ENCODE measurements around the gene LRRC56. TPM values are rescaled to one million over a fixed set of nuclear protein-coding genes. Genes with fewer than 3 reads are reported as not detected.
A peak's percentile ranks its signal among the peaks of the same experiment; 100 is the strongest.
"Not testable (repeated sequence)": the region's sequence is repeated elsewhere in the genome, so short reads cannot be mapped to it uniquely, and the experiment has no call there.

LRRC56 gene
- total RNA-seq, 1 experiment from 2014 or later = 0.37 TPM

GRCh38 chr11:514606-515005, 22.7 kb upstream of the LRRC56 start:
- H3K36me3 ChIP-seq (ENCODE audit: insufficient read depth, low read length) = no peaks in the 10 kb centered on the region
- H3K9ac ChIP-seq (ENCODE audit: low read length) = no peak overlapping the region
- H4K20me1 ChIP-seq (ENCODE audit: insufficient read depth, low read depth, low read length) = no peaks in the 10 kb centered on the region
- H3K27me3 ChIP-seq (ENCODE audit: low read length) = no peaks in the 10 kb centered on the region
- no peak overlapping the region for H3K4me2 ChIP-seq (ENCODE audit: low read depth, low read length, poor library complexity, severe bottlenecking)
- no peaks in the 10 kb centered on the region for H3K9me2 ChIP-seq (replicated peaks; ENCODE audit: insufficient read depth, low read length)
- peaks cover 4% of the 10 kb centered on the region for H3K9me3 ChIP-seq (ENCODE audit: low read length)
- no peaks in the 10 kb centered on the region for H3K4me1 ChIP-seq (ENCODE audit: low read length)
- DNase-seq = no peak
- no peak overlapping the region for H3K4me3 ChIP-seq (ENCODE audit: low read length)
- no peak overlapping the region for H2AFZ ChIP-seq (ENCODE audit: low read length)
- H3K27ac ChIP-seq (ENCODE audit: low read length) = no peak overlapping the region
- H3K79me2 ChIP-seq (ENCODE audit: low read length) = no peaks in the 10 kb centered on the region

- Histone ChIP-seq H3K36me3 (ENCODE audit: insufficient read depth, low read length) (no peaks in the 10 kb centered on the region), H3K9me3 (ENCODE audit: low read length) (peaks cover 4% of the 10 kb centered on the region), H3K9ac (ENCODE audit: low read length) (no peak overlapping the region), H3K27me3 (ENCODE audit: low read length) (no peaks in the 10 kb centered on the region), H3K4me3 (ENCODE audit: low read length) (no peak overlapping the region), H3K79me2 (ENCODE audit: low read length) (no peaks in the 10 kb centered on the region), H3K9me2 (replicated peaks; ENCODE audit: insufficient read depth, low read length) (no peaks in the 10 kb centered on the region), H2AFZ (ENCODE audit: low read length) (no peak overlapping the region), H3K4me1 (ENCODE audit: low read length) (no peaks in the 10 kb centered on the region), H4K20me1 (ENCODE audit: insufficient read depth, low read depth, low read length) (no peaks in the 10 kb centered on the region), H3K4me2 (ENCODE audit: low read depth, low read length, poor library complexity, severe bottlenecking) (no peak overlapping the region), H3K27ac (ENCODE audit: low read length) (no peak overlapping the region)
- no peak for DNase-seq
These were observed 22.2 kb upstream of the LRRC56 start for GRCh38 chr11:515131-515530.

GRCh38 chr11:516400-516799, 20.9 kb upstream of the LRRC56 start:
- Histone ChIP-seq H3K9me2 (replicated peaks; ENCODE audit: insufficient read depth, low read length) (no peaks in the 10 kb centered on the region), H2AFZ (ENCODE audit: low read length) (no peak overlapping the region), H3K4me2 (ENCODE audit: low read depth, low read length, poor library complexity, severe bottlenecking) (no peak overlapping the region), H3K27ac (ENCODE audit: low read length) (no peak overlapping the region), H3K36me3 (ENCODE audit: insufficient read depth, low read length) (no peaks in the 10 kb centered on the region), H3K9ac (ENCODE audit: low read length) (no peak overlapping the region), H4K20me1 (ENCODE audit: insufficient read depth, low read depth, low read length) (no peaks in the 10 kb centered on the region), H3K4me3 (ENCODE audit: low read length) (no peak overlapping the region), H3K79me2 (ENCODE audit: low read length) (no peaks in the 10 kb centered on the region), H3K4me1 (ENCODE audit: low read length) (no peaks in the 10 kb centered on the region), H3K9me3 (ENCODE audit: low read length) (peaks cover 4% of the 10 kb centered on the region), H3K27me3 (ENCODE audit: low read length) (no peaks in the 10 kb centered on the region)
- no peak for DNase-seq

- DNase-seq; H4K20me1 ChIP-seq (ENCODE audit: insufficient read depth, low read depth, low read length); H3K4me2 ChIP-seq (ENCODE audit: low read depth, low read length, poor library complexity, severe bottlenecking); H3K27me3 ChIP-seq (ENCODE audit: low read length); H2AFZ ChIP-seq (ENCODE audit: low read length); H3K79me2 ChIP-seq (ENCODE audit: low read length); H3K36me3 ChIP-seq (ENCODE audit: insufficient read depth, low read length); H3K4me3 ChIP-seq (ENCODE audit: low read length); H3K9me3 ChIP-seq (ENCODE audit: low read length); H3K9ac ChIP-seq (ENCODE audit: low read length); H3K9me2 ChIP-seq (replicated peaks; ENCODE audit: insufficient read depth, low read length); H3K4me1 ChIP-seq (ENCODE audit: low read length); H3K27ac ChIP-seq (ENCODE audit: low read length): not testable (repeated sequence)
These were observed 20.2 kb upstream of the LRRC56 start for GRCh38 chr11:516918-517685.

GRCh38 chr11:518463-519202, 18.7 kb upstream of the LRRC56 start:
- H3K4me3 ChIP-seq (ENCODE audit: low read length) = no peak overlapping the region
- peaks cover 4% of the 10 kb centered on the region for H3K9me3 ChIP-seq (ENCODE audit: low read length)
- H3K4me2 ChIP-seq (ENCODE audit: low read depth, low read length, poor library complexity, severe bottlenecking) = no peak overlapping the region
- H3K9ac ChIP-seq (ENCODE audit: low read length) = no peak overlapping the region
- no peaks in the 10 kb centered on the region for H4K20me1 ChIP-seq (ENCODE audit: insufficient read depth, low read depth, low read length)
- H3K27ac ChIP-seq (ENCODE audit: low read length) = no peak overlapping the region
- DNase-seq = peak; percentile 89
- no peaks in the 10 kb centered on the region for H3K9me2 ChIP-seq (replicated peaks; ENCODE audit: insufficient read depth, low read length)
- H3K79me2 ChIP-seq (ENCODE audit: low read length) = no peaks in the 10 kb centered on the region
- H3K36me3 ChIP-seq (ENCODE audit: insufficient read depth, low read length) = no peaks in the 10 kb centered on the region
- no peaks in the 10 kb centered on the region for H3K4me1 ChIP-seq (ENCODE audit: low read length)
- no peak overlapping the region for H2AFZ ChIP-seq (ENCODE audit: low read length)
- H3K27me3 ChIP-seq (ENCODE audit: low read length) = no peaks in the 10 kb centered on the region

GRCh38 chr11:520428-521176, 16.7 kb upstream of the LRRC56 start:
- H4K20me1 ChIP-seq (ENCODE audit: insufficient read depth, low read depth, low read length) = no peaks in the 10 kb centered on the region
- no peak overlapping the region for H2AFZ ChIP-seq (ENCODE audit: low read length)
- no peak overlapping the region for H3K9ac ChIP-seq (ENCODE audit: low read length)
- no peak overlapping the region for H3K4me3 ChIP-seq (ENCODE audit: low read length)
- H3K4me1 ChIP-seq (ENCODE audit: low read length) = no peaks in the 10 kb centered on the region
- H3K36me3 ChIP-seq (ENCODE audit: insufficient read depth, low read length) = no peaks in the 10 kb centered on the region
- no peaks in the 10 kb centered on the region for H3K27me3 ChIP-seq (ENCODE audit: low read length)
- H3K27ac ChIP-seq (ENCODE audit: low read length) = no peak overlapping the region
- DNase-seq = no peak
- peaks cover 4% of the 10 kb centered on the region for H3K9me3 ChIP-seq (ENCODE audit: low read length)
- H3K9me2 ChIP-seq (replicated peaks; ENCODE audit: insufficient read depth, low read length) = no peaks in the 10 kb centered on the region
- no peaks in the 10 kb centered on the region for H3K79me2 ChIP-seq (ENCODE audit: low read length)
- no peak overlapping the region for H3K4me2 ChIP-seq (ENCODE audit: low read depth, low read length, poor library complexity, severe bottlenecking)

GRCh38 chr11:521177-521688, 16.1 kb upstream of the LRRC56 start:
- Histone ChIP-seq H3K79me2 (ENCODE audit: low read length) (no peaks in the 10 kb centered on the region), H3K27ac (ENCODE audit: low read length) (no peak overlapping the region), H3K9me2 (replicated peaks; ENCODE audit: insufficient read depth, low read length) (no peaks in the 10 kb centered on the region), H3K27me3 (ENCODE audit: low read length) (no peaks in the 10 kb centered on the region), H3K4me1 (ENCODE audit: low read length) (no peaks in the 10 kb centered on the region), H3K36me3 (ENCODE audit: insufficient read depth, low read length) (no peaks in the 10 kb centered on the region), H2AFZ (ENCODE audit: low read length) (no peak overlapping the region), H3K9me3 (ENCODE audit: low read length) (peaks cover 3% of the 10 kb centered on the region), H3K9ac (ENCODE audit: low read length) (no peak overlapping the region), H4K20me1 (ENCODE audit: insufficient read depth, low read depth, low read length) (no peaks in the 10 kb centered on the region), H3K4me2 (ENCODE audit: low read depth, low read length, poor library complexity, severe bottlenecking) (no peak overlapping the region), H3K4me3 (ENCODE audit: low read length) (no peak overlapping the region)
- DNase-seq = no peak

GRCh38 chr11:526192-526591, 11.1 kb upstream of the LRRC56 start:
- no peak overlapping the region for H3K4me2 ChIP-seq (ENCODE audit: low read depth, low read length, poor library complexity, severe bottlenecking)
- no peak overlapping the region for H3K4me3 ChIP-seq (ENCODE audit: low read length)
- H3K27me3 ChIP-seq (ENCODE audit: low read length) = no peaks in the 10 kb centered on the region
- no peaks in the 10 kb centered on the region for H3K9me2 ChIP-seq (replicated peaks; ENCODE audit: insufficient read depth, low read length)
- H4K20me1 ChIP-seq (ENCODE audit: insufficient read depth, low read depth, low read length) = no peaks in the 10 kb centered on the region
- H3K79me2 ChIP-seq (ENCODE audit: low read length) = no peaks in the 10 kb centered on the region
- DNase-seq = no peak
- H3K9ac ChIP-seq (ENCODE audit: low read length) = no peak overlapping the region
- H3K27ac ChIP-seq (ENCODE audit: low read length) = no peak overlapping the region
- no peaks in the 10 kb centered on the region for H3K36me3 ChIP-seq (ENCODE audit: insufficient read depth, low read length)
- no peaks in the 10 kb centered on the region for H3K9me3 ChIP-seq (ENCODE audit: low read length)
- H2AFZ ChIP-seq (ENCODE audit: low read length) = no peak overlapping the region
- peaks cover 2% of the 10 kb centered on the region; the same call in 1 of the 2 replicates for H3K4me1 ChIP-seq (ENCODE audit: low read length)
